ENCODE measurements around the gene SNX8.

SNX8 gene

DNA sequence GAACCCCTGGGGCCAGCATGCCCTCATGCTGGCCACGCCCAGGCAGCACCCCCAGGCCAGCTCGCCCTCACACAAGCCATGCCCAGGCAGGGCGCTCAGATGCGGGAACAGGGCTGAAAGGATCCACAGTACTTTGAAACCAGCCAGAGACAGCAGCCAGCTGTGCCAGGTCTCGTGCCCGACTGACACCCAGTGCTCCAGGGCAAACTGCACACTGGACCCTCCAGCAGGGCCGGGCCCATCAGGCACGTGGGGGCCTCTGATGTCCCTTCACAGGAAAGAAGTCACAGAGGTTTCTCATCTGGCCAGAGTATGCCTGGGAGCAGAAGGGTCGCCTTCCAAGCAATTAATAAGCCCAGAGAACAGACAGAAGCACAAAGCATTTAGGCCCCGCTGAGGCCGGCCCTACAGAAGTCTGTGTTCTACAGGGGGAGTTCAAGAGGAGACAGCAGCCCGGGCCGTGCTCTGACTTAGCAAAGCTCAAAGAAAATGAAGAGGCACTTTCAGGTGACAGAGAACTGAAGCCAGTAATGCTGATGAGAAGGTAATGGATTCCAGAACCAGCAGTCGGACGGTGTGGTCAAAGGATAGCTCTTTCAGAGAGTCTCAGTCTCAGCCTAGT is 102.9 kb downstream of the SNX8 start:
- Mint-ChIP-seq H3K4me3 (no peak overlapping the region), H3K4me1 (no peaks in the 10 kb centered on the region), H3K27ac (no peak overlapping the region), H3K36me3 (ENCODE audit: low read depth) (peaks cover 71% of the 10 kb centered on the region), H3K27me3 (ENCODE audit: low read depth) (peaks cover 3% of the 10 kb centered on the region), H3K9me3 (no peaks in the 10 kb centered on the region)
- TF ChIP-seq CTCF (IDR thresholded peaks at IDR 0.05; ENCODE audit: unreplicated experiment in 3 of 3), result no peak

DNA sequence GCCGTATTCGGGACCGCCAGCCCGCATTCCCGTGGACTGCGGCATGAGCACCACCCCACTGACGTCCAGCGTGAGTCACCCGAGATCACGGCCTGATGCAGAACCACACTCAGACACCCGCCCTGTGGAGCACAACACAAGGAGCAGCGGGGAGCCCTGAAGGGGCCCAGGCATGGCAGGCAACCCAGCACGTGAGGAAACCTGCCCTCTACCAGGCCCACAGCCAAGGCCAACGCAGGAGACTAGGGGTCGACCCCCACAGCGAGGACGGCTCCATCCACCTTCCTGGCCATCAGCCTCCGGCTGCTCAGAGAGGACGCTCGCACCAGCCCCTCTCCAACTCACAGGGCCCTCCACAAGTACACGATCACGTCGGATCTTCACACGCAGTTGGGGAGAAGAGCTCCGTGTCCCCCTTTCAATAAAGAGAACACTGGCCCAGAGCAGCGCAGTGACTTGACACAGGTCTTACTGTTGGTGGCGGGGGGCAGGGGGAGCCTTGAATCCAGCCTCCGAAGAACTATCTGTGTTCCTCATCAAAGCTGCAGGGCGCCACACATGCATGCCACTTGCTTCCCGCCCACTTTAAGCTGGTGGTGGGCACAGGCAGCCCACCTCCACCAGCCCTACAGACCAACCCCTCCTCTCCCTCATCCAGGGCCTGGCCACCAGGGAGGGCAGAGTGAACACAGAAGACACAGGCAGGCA is 103.5 kb downstream of the SNX8 start:
- TF ChIP-seq CTCF (IDR thresholded peaks at IDR 0.05; ENCODE audit: unreplicated experiment in 3 of 3), result no peak
- Mint-ChIP-seq H3K36me3 (ENCODE audit: low read depth) (peaks cover 68% of the 10 kb centered on the region), H3K4me1 (peaks cover under 1% of the 10 kb centered on the region), H3K4me3 (no peak overlapping the region), H3K27me3 (ENCODE audit: low read depth) (peaks cover 3% of the 10 kb centered on the region), H3K27ac (no peak overlapping the region), H3K9me3 (no peaks in the 10 kb centered on the region)

- Mint-ChIP-seq H3K9me3 (no peaks in the 10 kb centered on the region), H3K36me3 (ENCODE audit: low read depth) (peaks cover 62% of the 10 kb centered on the region), H3K27me3 (ENCODE audit: low read depth) (peaks cover 3% of the 10 kb centered on the region), H3K4me3 (no peak overlapping the region), H3K27ac (no peak overlapping the region), H3K4me1 (peaks cover 8% of the 10 kb centered on the region)
- TF ChIP-seq CTCF (IDR thresholded peaks at IDR 0.05; ENCODE audit: unreplicated experiment in 3 of 3), result no peak
Observed at GRCh38 chr7:2209961-2210323, 104.3 kb downstream of the SNX8 start.

DNA sequence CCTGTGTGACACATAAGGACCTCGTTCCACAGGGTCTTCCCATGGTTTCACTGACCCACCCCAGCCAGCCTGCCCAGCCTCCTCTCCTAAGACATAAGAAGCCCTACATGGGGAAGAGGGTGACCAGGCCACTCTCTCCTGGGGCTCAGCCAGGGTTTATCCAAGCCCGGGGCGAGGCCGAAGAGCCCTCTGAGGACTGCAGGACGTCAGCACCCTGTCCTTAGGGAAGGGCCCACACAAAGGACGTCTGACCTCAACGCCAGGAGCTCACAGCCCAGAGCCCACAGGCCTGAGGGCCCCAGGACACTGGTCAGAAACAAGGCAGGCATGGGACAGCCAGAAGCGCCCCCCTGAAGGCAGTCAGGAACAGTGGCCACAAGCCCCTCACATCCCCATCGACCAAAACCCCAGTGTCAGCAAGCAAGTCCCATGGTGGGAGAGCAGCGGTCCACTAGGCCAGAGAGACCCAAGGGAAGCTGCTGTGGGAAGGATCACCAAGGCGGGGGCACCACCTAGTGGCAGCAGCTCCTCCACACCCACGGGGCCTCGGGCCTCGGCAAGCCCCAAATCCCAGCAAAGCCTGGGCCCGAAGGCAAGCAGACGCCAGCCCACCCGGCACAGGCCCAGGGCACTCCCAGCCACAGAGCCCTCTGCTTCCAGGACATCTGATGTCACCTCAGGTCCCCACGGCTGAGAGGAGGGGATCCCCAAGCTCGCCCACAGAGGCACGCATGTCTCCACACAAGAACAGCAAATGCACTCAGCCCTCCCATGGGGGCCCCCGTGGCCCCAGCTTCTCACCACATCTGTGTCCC is 104.9 kb downstream of the SNX8 start:
- Mint-ChIP-seq H3K4me1 (peaks cover 14% of the 10 kb centered on the region), H3K27ac (no peak overlapping the region), H3K9me3 (no peaks in the 10 kb centered on the region), H3K4me3 (no peak overlapping the region), H3K27me3 (ENCODE audit: low read depth) (peaks cover 3% of the 10 kb centered on the region), H3K36me3 (ENCODE audit: low read depth) (peaks cover 58% of the 10 kb centered on the region)
- TF ChIP-seq CTCF (IDR thresholded peaks at IDR 0.05; ENCODE audit: unreplicated experiment in 3 of 3), result peak; percentile 73 to 86 (median 83)

DNA sequence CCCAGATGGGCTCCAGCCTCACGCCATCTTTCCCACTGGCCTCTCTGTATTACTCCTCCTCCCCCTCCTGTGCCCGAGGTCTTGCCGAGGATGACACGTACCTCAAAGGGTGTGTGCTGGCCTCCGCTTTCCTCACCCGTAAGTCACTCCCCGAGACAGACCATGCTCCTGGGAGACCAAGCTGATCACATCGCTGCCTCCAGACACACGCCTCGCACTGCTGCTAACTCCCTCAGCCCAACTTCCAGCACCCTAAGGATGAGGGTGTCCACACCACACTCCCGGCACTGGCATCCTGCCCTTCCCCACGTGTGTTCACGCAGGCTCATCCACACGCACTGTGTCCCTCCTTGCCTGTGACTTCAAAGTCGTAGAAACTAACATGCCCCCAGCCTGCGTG is 105.5 kb downstream of the SNX8 start:
- TF ChIP-seq CTCF (IDR thresholded peaks at IDR 0.05; ENCODE audit: unreplicated experiment in 3 of 3), result no peak
- H3K36me3 Mint-ChIP-seq (ENCODE audit: low read depth), result peaks cover 52% of the 10 kb centered on the region
- H3K4me1 Mint-ChIP-seq, result peaks cover 20% of the 10 kb centered on the region
- no peak overlapping the region for H3K4me3 Mint-ChIP-seq
- peaks cover 7% of the 10 kb centered on the region for H3K27me3 Mint-ChIP-seq (ENCODE audit: low read depth)
- no peaks in the 10 kb centered on the region for H3K9me3 Mint-ChIP-seq
- no peak overlapping the region for H3K27ac Mint-ChIP-seq

Data from nephron (organoid).